A549 (cell line): ENCODE data around the gene ADAM29. TPM values are rescaled to one million over a fixed set of nuclear protein-coding genes. Genes with fewer than 3 reads are reported as not detected.
"Not testable (repeated sequence)": the region's sequence is repeated elsewhere in the genome, so short reads cannot be mapped to it uniquely, and the experiment has no call there.

Experiments used
- ATAC-seq, 2 experiments: fragments of 200-7000 bp in 1 of 2; fragments of >200 bp in 1 of 2; cut with Nextera tagmentation in 1 of 2; cut with Tn5 transposase in 1 of 2; 3 replicates each; pipeline versions ENCODE4 v1.8.0 to v1.9.1; 2018 to 2020; ENCODE audit warnings: mild to moderate bottlenecking in 1 of 2, moderate library complexity in 1 of 2
- CTCF ChIA-PET: fragments of 300-600 bp; sonication (Branson Sonifier 250); formaldehyde crosslinking; extraction: SDS; loops from one replicate; lab custom pipeline; 2021; ENCODE audit warnings: antibody characterized with exemption, inconsistent platforms; lab: Yijun Ruan, JAX
- POLR2A ChIA-PET: fragments of 350-600 bp; formaldehyde crosslinking; extraction: SDS; loops from one replicate; lab custom pipeline; 2021; ENCODE audit warnings: antibody characterized with exemption, inconsistent platforms; lab: Yijun Ruan, JAX
- DNase-seq, 2 experiments: peaks; one replicate each; pipeline versions ENCODE4 v3.0.0 to v3.0.0-alpha.2; 2011 to 2016; ENCODE audit warnings: low read depth in 1 of 2, low spot score in 1 of 2
- FAIRE-seq: peaks from 2 replicates; lab custom pipeline; 2011; peaks lifted over from hg19 to GRCh38; lab: Jason Lieb, UNC
- H3K27ac ChIP-seq, 2 experiments: fragments of >200 bp; sonication (Bioruptor Twin); formaldehyde crosslinking; 3 replicates each; pipeline ENCODE4 v1.5.1; 2016 to 2017
- H3K4me1 ChIP-seq: fragments of >200 bp; sonication (Bioruptor Twin); formaldehyde crosslinking; 3 replicates; pipeline ENCODE4 v1.6.1; 2016
- H3K4me2 ChIP-seq: fragments of >200 bp; sonication (Bioruptor Twin); formaldehyde crosslinking; 3 replicates; pipeline ENCODE4 v1.6.1; 2016
- H3K4me3 ChIP-seq: fragments of >200 bp; sonication (Bioruptor Twin); formaldehyde crosslinking; 3 replicates; pipeline ENCODE4 v1.5.1; 2016
- H3K9me3 ChIP-seq: fragments of >200 bp; sonication (Bioruptor Twin); formaldehyde crosslinking; 3 replicates; pipeline ENCODE4 v1.6.1; 2016
- BHLHE40 ChIP-seq: IDR thresholded peaks from 2 replicates; pipeline ENCODE4 v1.6.1; 2012; ENCODE audit warnings: low read depth, low read length, inconsistent platforms
- CBX2 ChIP-seq: fragments of 200-600 bp; sonication (generic); IDR thresholded peaks from 2 replicates; pipeline ENCODE4 v1.6.1; 2016; ENCODE audit warnings: low read depth, mild to moderate bottlenecking, borderline replicate concordance
- CBX8 ChIP-seq: fragments of 200-600 bp; sonication (generic); IDR thresholded peaks from 2 replicates; pipeline ENCODE4 v1.6.1; 2016
- CEBPB ChIP-seq, 2 experiments: fragments of >200 bp in 1 of 2; sonication (Bioruptor Twin) in 1 of 2; formaldehyde crosslinking in 1 of 2; IDR thresholded peaks; 2 replicates each; pipeline ENCODE4 v1.6.1; 2012 to 2016
- CHD2 ChIP-seq: fragments of 150-350 bp; IDR thresholded peaks from 2 replicates; pipeline ENCODE4 v1.6.1; 2014; ENCODE audit warnings: low read length; ENCODE audit not compliant: partially characterized antibody
- EHF ChIP-seq: fragments of 250-450 bp; sonication (Bioruptor Pico); IDR thresholded peaks from 2 replicates; pipeline ENCODE4 v1.5.0; 2020; ENCODE audit warnings: mild to moderate bottlenecking
- GATA3 ChIP-seq: IDR thresholded peaks from 2 replicates; pipeline ENCODE4 v1.6.1; 2012; ENCODE audit warnings: borderline replicate concordance
- HDAC2 ChIP-seq: fragments of 200-600 bp; sonication (generic); IDR thresholded peaks from 2 replicates; pipeline ENCODE4 v1.6.1; 2016
- HOXB13 ChIP-seq: fragments of 250-450 bp; sonication (Bioruptor Pico); IDR thresholded peaks from 2 replicates; pipeline ENCODE4 v1.5.0; 2020; ENCODE audit warnings: low read depth, mild to moderate bottlenecking, moderate library complexity
- KDM5A ChIP-seq: fragments of 200-600 bp; sonication (generic); IDR thresholded peaks from 2 replicates; pipeline ENCODE4 v1.6.1; 2016; ENCODE audit warnings: antibody characterized with exemption, mild to moderate bottlenecking
- MYC ChIP-seq: IDR thresholded peaks from 2 replicates; pipeline ENCODE4 v1.6.1; 2012; ENCODE audit warnings: mild to moderate bottlenecking, inconsistent platforms, low read length, improper control_type of control experiment, borderline replicate concordance
- NPAS2 ChIP-seq: fragments of 250-450 bp; sonication (Bioruptor Pico); IDR thresholded peaks from 2 replicates; pipeline ENCODE4 v1.8.0; 2022; ENCODE audit warnings: mild to moderate bottlenecking, moderate library complexity, borderline replicate concordance
- PHF8 ChIP-seq: fragments of 200-600 bp; sonication (generic); IDR thresholded peaks from 2 replicates; pipeline ENCODE4 v1.6.1; 2016; ENCODE audit warnings: low read depth, mild to moderate bottlenecking, antibody characterized with exemption, moderate library complexity, borderline replicate concordance
- RAD21 ChIP-seq, 2 experiments: fragments of >200 bp in 1 of 2; sonication (Bioruptor Twin) in 1 of 2; formaldehyde crosslinking in 1 of 2; IDR thresholded peaks in 1 of 2; conservative IDR thresholded peaks in 1 of 2; 2 replicates in 1 of 2; 3 replicates in 1 of 2; pipeline ENCODE4 v1.6.1; 2012 to 2018; ENCODE audit warnings: inconsistent platforms in 1 of 2
- RCOR1 ChIP-seq: fragments of 150-350 bp; IDR thresholded peaks from 2 replicates; pipeline ENCODE4 v1.6.1; 2014; ENCODE audit warnings: antibody characterized with exemption, low read length, low read depth
- RFX5 ChIP-seq: fragments of 450-650 bp; IDR thresholded peaks from 2 replicates; pipeline ENCODE4 v1.7.1; 2014; ENCODE audit warnings: antibody characterized with exemption, mild to moderate bottlenecking, moderate library complexity
- SMC3 ChIP-seq: fragments of >200 bp; sonication (Bioruptor Twin); formaldehyde crosslinking; IDR thresholded peaks from 3 replicates; pipeline ENCODE4 v1.6.1; 2018; ENCODE audit warnings: inconsistent platforms
- ZSCAN20 ChIP-seq: fragments of 250-450 bp; sonication (Bioruptor Pico); IDR thresholded peaks from 2 replicates; pipeline ENCODE4 v1.8.0; 2022; ENCODE audit warnings: mild to moderate bottlenecking, moderate library complexity
- WGBS: methylation state at CpG from one replicate; pipeline ENCODE4 v1.1.6; 2017; ENCODE audit errors: missing lambda C conversion rate; 5-methylcytosine and 5-hydroxymethylcytosine counted together
- polyA plus RNA-seq, 4 experiments: library from polyadenylated mRNA; depleted of rRNA in 3 of 4; stranded (reverse); fragments of >200 nt; fragmentation: RNase III in 1 of 4; extraction: RNeasy Plus Mini Kit Qiagen cat#74134 plus additional on column Dnase treatment in 1 of 4; gene quantifications; 2 replicates in 3 of 4; 3 replicates in 1 of 4; pipeline ENCODE4 v1.2.3, GENCODE V29; 2011 to 2017
- TF ChIP-seq, protein P1 (sequence below): IDR thresholded peaks from 2 replicates; pipeline ENCODE4 v1.6.1; 2012
- TF ChIP-seq, protein P2 (sequence below): fragments of >200 bp; sonication (Bioruptor Twin); formaldehyde crosslinking; IDR thresholded peaks from 3 replicates; pipeline ENCODE4 v1.5.1; 2016
- TF ChIP-seq, protein P3 (sequence below): fragments of 150-350 bp; IDR thresholded peaks from 2 replicates; pipeline ENCODE4 v1.6.1; 2014; ENCODE audit warnings: low read depth, mild to moderate bottlenecking, low read length
- TF ChIP-seq, protein P4 (sequence below): fragments of 250-450 bp; sonication (Bioruptor Pico); IDR thresholded peaks from 2 replicates; pipeline ENCODE4 v1.5.0; 2020; ENCODE audit warnings: low read depth, mild to moderate bottlenecking, moderate library complexity
- TF ChIP-seq, protein P5 (sequence below): fragments of >200 bp; sonication (Bioruptor Twin); formaldehyde crosslinking; IDR thresholded peaks from 2 replicates; pipeline ENCODE4 v1.6.1; 2016

Gene ADAM29
- polyA plus RNA-seq, 2 of the 4 experiments (the other 2 are of a cell fraction), result not detected

DNA sequence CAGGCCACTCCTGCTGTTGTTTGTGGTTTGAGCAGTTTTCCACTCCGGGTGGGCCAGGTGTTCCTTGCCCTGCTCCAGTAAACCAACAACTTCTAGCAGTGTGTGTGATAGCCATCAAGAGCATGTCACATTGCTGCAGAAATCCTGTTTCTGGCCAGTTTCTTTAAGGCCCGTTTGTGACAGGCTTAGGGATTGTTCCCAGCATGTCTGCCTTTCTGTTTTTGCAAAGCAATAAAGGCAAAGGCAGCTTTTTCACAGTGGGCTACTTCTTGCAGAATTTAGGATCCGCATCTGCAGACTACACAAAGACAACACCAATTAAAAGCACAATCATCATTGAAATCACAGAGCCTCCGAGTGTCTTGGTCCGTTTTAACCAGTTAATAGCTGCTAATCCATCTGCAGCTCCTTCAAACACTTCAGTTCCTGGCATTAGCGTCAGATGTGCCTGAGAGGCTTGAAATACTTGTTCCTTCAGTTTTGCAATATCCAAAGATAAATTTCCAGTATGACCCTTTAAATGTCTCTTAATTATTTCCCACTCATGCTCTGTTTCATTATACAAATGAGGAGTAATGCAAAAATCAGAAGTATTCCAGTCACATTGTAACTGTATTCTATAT is 65.1 kb downstream of the ADAM29 start:
- no peak for DNase-seq
- H3K4me3 ChIP-seq, result no peak overlapping the region
- 38% methylated on average over 6 of the region's 6 CpGs for WGBS
- ChIA-PET POLR2A (no interaction called here), CTCF (interaction anchor here (0.6 kb wide), 1 partner anchor 216 kb away, joined by 4 read pairs; no protein-coding TSS in a partner anchor)
- no peak for ATAC-seq
- no peak for FAIRE-seq
- no peaks in the 10 kb centered on the region for H3K9me3 ChIP-seq
- no peak overlapping the region for H3K4me2 ChIP-seq
- H3K27ac ChIP-seq, result no peak overlapping the region
- no peaks in the 10 kb centered on the region for H3K4me1 ChIP-seq
- TF ChIP-seq, protein P1, sequence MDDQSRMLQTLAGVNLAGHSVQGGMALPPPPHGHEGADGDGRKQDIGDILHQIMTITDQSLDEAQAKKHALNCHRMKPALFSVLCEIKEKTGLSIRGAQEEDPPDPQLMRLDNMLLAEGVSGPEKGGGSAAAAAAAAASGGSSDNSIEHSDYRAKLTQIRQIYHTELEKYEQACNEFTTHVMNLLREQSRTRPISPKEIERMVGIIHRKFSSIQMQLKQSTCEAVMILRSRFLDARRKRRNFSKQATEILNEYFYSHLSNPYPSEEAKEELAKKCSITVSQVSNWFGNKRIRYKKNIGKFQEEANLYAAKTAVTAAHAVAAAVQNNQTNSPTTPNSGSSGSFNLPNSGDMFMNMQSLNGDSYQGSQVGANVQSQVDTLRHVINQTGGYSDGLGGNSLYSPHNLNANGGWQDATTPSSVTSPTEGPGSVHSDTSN, result no peak
- TF ChIP-seq, protein P2, sequence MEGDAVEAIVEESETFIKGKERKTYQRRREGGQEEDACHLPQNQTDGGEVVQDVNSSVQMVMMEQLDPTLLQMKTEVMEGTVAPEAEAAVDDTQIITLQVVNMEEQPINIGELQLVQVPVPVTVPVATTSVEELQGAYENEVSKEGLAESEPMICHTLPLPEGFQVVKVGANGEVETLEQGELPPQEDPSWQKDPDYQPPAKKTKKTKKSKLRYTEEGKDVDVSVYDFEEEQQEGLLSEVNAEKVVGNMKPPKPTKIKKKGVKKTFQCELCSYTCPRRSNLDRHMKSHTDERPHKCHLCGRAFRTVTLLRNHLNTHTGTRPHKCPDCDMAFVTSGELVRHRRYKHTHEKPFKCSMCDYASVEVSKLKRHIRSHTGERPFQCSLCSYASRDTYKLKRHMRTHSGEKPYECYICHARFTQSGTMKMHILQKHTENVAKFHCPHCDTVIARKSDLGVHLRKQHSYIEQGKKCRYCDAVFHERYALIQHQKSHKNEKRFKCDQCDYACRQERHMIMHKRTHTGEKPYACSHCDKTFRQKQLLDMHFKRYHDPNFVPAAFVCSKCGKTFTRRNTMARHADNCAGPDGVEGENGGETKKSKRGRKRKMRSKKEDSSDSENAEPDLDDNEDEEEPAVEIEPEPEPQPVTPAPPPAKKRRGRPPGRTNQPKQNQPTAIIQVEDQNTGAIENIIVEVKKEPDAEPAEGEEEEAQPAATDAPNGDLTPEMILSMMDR, result no peak
- TF ChIP-seq CEBPB (IDR thresholded peaks at IDR 0.05), result no peak
- TF ChIP-seq EHF (CRISPR knock-in tag), result no peak
- no peak for TF ChIP-seq NPAS2
- TF ChIP-seq BHLHE40, result no peak
- no peak for TF ChIP-seq SMC3
- TF ChIP-seq KDM5A, result no peak
- no peak for TF ChIP-seq CBX2
- TF ChIP-seq, protein P3, sequence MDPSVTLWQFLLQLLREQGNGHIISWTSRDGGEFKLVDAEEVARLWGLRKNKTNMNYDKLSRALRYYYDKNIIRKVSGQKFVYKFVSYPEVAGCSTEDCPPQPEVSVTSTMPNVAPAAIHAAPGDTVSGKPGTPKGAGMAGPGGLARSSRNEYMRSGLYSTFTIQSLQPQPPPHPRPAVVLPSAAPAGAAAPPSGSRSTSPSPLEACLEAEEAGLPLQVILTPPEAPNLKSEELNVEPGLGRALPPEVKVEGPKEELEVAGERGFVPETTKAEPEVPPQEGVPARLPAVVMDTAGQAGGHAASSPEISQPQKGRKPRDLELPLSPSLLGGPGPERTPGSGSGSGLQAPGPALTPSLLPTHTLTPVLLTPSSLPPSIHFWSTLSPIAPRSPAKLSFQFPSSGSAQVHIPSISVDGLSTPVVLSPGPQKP, result no peak
- TF ChIP-seq, protein P4, sequence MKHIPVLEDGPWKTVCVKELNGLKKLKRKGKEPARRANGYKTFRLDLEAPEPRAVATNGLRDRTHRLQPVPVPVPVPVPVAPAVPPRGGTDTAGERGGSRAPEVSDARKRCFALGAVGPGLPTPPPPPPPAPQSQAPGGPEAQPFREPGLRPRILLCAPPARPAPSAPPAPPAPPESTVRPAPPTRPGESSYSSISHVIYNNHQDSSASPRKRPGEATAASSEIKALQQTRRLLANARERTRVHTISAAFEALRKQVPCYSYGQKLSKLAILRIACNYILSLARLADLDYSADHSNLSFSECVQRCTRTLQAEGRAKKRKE (CRISPR knock-in tag), result no peak
- TF ChIP-seq RFX5, result no peak
- TF ChIP-seq GATA3, result no peak
- TF ChIP-seq CBX8, result no peak

DNA sequence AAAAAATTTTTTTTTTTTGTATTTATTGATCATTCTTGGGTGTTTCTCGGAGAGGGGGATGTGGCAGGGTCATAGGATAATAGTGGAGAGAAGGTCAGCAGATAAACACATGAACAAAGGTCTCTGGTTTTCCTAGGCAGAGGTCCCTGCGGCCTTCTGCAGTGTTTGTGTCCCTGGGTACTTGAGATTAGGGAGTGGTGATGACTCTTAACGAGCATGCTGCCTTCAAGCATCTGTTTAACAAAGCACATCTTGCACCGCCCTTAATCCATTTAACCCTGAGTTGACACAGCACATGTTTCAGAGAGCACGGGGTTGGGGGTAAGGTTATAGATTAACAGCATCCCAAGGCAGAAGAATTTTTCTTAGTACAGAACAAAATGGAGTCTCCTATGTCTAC is 65.7 kb downstream of the ADAM29 start:
- 44% methylated on average over 1 of the region's 5 CpGs for WGBS

DNA sequence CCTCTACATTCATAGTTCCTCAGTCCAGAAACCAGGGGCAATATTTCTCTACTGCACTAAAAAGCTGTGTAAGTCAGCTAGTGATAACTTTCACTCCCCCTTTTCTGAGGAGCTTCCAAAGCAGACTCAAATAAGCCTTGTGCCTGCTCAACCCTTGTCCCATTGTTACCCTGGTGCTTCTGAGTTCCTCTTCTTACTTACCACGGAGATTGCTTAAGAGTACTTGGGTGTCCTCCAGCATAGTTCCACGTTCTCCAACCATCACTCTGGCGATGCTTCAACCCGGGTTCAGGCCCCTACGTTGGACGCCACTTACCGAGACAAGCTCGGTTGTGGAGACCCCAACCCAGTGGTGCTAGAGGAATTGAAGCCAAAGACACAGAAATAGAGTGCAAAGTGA is 71.6 kb downstream of the ADAM29 start:
- H3K27ac ChIP-seq, result no peak overlapping the region
- FAIRE-seq (no peak), ATAC-seq (no peak), DNase-seq (no peak)
- H3K4me3 ChIP-seq, result no peak overlapping the region
- no peaks in the 10 kb centered on the region for H3K4me1 ChIP-seq
- H3K4me2 ChIP-seq, result no peak overlapping the region
- H3K9me3 ChIP-seq, result 0 out of 3 replicates have a peak, but pooled peaks cover 2% of the 10 kb centered on the region
- ChIA-PET POLR2A (no interaction called here), CTCF (no interaction called here)
- WGBS, result 12% methylated on average over 8 of the region's 8 CpGs
- no peak for TF ChIP-seq RAD21 (conservative IDR thresholded peaks at IDR 0.05 in 1 of 2, IDR thresholded peaks at IDR 0.05 in 1 of 2)
- TF ChIP-seq MYC, result no peak
- TF ChIP-seq HDAC2, result no peak
- TF ChIP-seq, protein P5, sequence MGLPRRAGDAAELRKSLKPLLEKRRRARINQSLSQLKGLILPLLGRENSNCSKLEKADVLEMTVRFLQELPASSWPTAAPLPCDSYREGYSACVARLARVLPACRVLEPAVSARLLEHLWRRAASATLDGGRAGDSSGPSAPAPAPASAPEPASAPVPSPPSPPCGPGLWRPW, result no peak
- TF ChIP-seq, protein P1, result no peak
- no peak for TF ChIP-seq CHD2
- TF ChIP-seq, protein P2, result no peak
- TF ChIP-seq BHLHE40, result no peak
- TF ChIP-seq ZSCAN20 (CRISPR knock-in tag), result no peak
- TF ChIP-seq HOXB13, result no peak
- no peak for TF ChIP-seq PHF8
- TF ChIP-seq, protein P4 (CRISPR knock-in tag), result no peak
- TF ChIP-seq RCOR1, result no peak

More for the DNA sequence above, 65.7 kb downstream of the ADAM29 start:
- ATAC-seq, DNase-seq, FAIRE-seq, H3K27ac ChIP-seq, H3K4me3 ChIP-seq, H3K4me1 ChIP-seq, POLR2A ChIA-PET, H3K9me3 ChIP-seq, H3K4me2 ChIP-seq: not testable (repeated sequence)
- CTCF ChIA-PET, result interaction anchor here (0.6 kb wide), 1 partner anchor 217 kb away, joined by 4 read pairs; no protein-coding TSS in a partner anchor
